DMS153 treated with DMSO at 0.1 percent for 48 hours (cell line): Measurements from ENCODE around the gene POU2AF3.
A peak's percentile ranks its signal among the peaks of the same experiment; 100 is the strongest.

Source experiments
- DNase-seq: peaks from one replicate; lab custom pipeline; 2025; ENCODE audit not compliant: unreplicated experiment; lab: John Stamatoyannopoulos, UW

The POU2AF3 gene

GRCh38 chr11:111352231-111352746 lies 53.9 kb downstream of the POU2AF3 start:
- no peak for DNase-seq

- no peak for DNase-seq
Observed at GRCh38 chr11:111352935-111353710, 54.8 kb downstream of the POU2AF3 start.

GRCh38 chr11:111353776-111354600 lies 55.6 kb downstream of the POU2AF3 start:
- no peak for DNase-seq

- no peak for DNase-seq
Observed at GRCh38 chr11:111354601-111354891, 56.2 kb downstream of the POU2AF3 start.

- DNase-seq = no peak
Observed at GRCh38 chr11:111355101-111355500, 56.8 kb downstream of the POU2AF3 start.

- peak; percentile 21 for DNase-seq
Observed at GRCh38 chr11:111355956-111356659, 57.8 kb downstream of the POU2AF3 start.

- DNase-seq = no peak
Observed at GRCh38 chr11:111356660-111357048, 58.3 kb downstream of the POU2AF3 start.

- DNase-seq = no peak
Observed at GRCh38 chr11:111357150-111358037, 59.0 kb downstream of the POU2AF3 start.
